HG03060 (cell line): ENCODE data around the gene DENND4B.
"Not testable (repeated sequence)": the region's sequence is repeated elsewhere in the genome, so short reads cannot be mapped to it uniquely, and the experiment has no call there.

ENCODE experiments used
- ATAC-seq: cut with Tn5 transposase; IDR thresholded peaks from one replicate; pipeline ENCODE4 v1.9.1; 2021; ENCODE audit warnings: low read depth, moderate number of reproducible peaks; ENCODE audit not compliant: unreplicated experiment

The DENND4B gene

GRCh38 chr1:153946622-153947241, at the start of gene DENND4B:
TSS of gene DENND4B (minus strand) at chr1:153946718. CDS start at chr1:153944374, 2,344 bp downstream.
- peak; percentile 21 for ATAC-seq

GRCh38 chr1:153995640-153996039, 49.1 kb upstream of the DENND4B start:
- no peak for ATAC-seq

- no peak for ATAC-seq
These were observed 48.7 kb upstream of the DENND4B start for GRCh38 chr1:153995202-153995601.

- no peak for ATAC-seq
These were observed 45.3 kb upstream of the DENND4B start for GRCh38 chr1:153991806-153992205.

- ATAC-seq, result no peak
These were observed 44.7 kb upstream of the DENND4B start for GRCh38 chr1:153991151-153991630.

GRCh38 chr1:153990468-153991150, 44.1 kb upstream of the DENND4B start, which contains the start of gene RPS27:
TSS of gene RPS27 (plus strand) at chr1:153990762. CDS start at chr1:153990797, 35 bp downstream.
- ATAC-seq, result peak; percentile 83

GRCh38 chr1:153987621-153988020, 41.1 kb upstream of the DENND4B start:
- ATAC-seq, result no peak

- ATAC-seq, result no peak
These were observed 39.6 kb upstream of the DENND4B start, which contains the start of gene RAB13 for GRCh38 chr1:153985941-153986761. TSS of gene RAB13 (minus strand) at chr1:153986339. CDS start at chr1:153986236, 103 bp downstream.

- ATAC-seq, result no peak
These were observed 38.9 kb upstream of the DENND4B start for GRCh38 chr1:153985341-153985912.

- no peak for ATAC-seq
These were observed 37.8 kb upstream of the DENND4B start for GRCh38 chr1:153984123-153984894.

- not testable (repeated sequence) for ATAC-seq
These were observed 35.2 kb upstream of the DENND4B start for GRCh38 chr1:153981735-153982134.

GRCh38 chr1:153979091-153979490, 32.6 kb upstream of the DENND4B start:
- ATAC-seq, result not testable (repeated sequence)

- no peak for ATAC-seq
These were observed 31.9 kb upstream of the DENND4B start for GRCh38 chr1:153978274-153978909.

- ATAC-seq, result no peak
These were observed 31.0 kb upstream of the DENND4B start, which contains the start of gene JTB for GRCh38 chr1:153977250-153978240. TSS of gene JTB (minus strand) at chr1:153977674. CDS start at chr1:153977252, 422 bp downstream.

- no peak for ATAC-seq
These were observed 30.3 kb upstream of the DENND4B start for GRCh38 chr1:153976819-153977249.

- no peak for ATAC-seq
These were observed 27.0 kb upstream of the DENND4B start for GRCh38 chr1:153973525-153973924.

GRCh38 chr1:153973071-153973470, 26.6 kb upstream of the DENND4B start:
- ATAC-seq, result no peak

GRCh38 chr1:153970346-153970745, 23.8 kb upstream of the DENND4B start:
- ATAC-seq, result no peak
